ENCODE measurements around the gene DET1.

DNA sequence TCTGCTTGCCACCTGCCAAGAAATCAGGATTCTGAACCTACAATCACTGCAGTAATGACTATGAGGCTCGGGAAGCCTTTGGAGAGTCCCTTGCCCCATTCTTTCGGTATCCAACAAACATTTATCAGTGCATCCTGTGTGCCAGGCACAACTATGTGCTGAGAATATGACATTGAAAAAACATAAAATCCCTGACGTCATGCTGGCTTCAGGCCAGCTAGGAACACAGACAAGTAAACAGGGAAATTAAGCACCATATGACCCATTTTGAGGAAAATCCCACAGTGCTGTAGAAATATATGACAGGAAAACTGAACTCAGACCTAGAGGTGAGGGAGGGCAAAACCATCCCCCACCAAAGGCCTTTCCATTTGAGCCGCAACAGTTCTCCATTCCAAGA lies 34.1 kb upstream of the DET1 start:
- no peak for TF ChIP-seq POLR2A (IDR thresholded peaks at IDR 0.05; ENCODE audit: low read length)
- no peak for TF ChIP-seq GATA1 (IDR thresholded peaks at IDR 0.05; ENCODE audit: low read depth, low read length)
